ENCODE measurements around the gene LIPM. TPM values are rescaled to one million over a fixed set of nuclear protein-coding genes. Genes with fewer than 3 reads are reported as not detected.

LIPM gene
- polyA plus RNA-seq, 1 experiment: not detected

DNA sequence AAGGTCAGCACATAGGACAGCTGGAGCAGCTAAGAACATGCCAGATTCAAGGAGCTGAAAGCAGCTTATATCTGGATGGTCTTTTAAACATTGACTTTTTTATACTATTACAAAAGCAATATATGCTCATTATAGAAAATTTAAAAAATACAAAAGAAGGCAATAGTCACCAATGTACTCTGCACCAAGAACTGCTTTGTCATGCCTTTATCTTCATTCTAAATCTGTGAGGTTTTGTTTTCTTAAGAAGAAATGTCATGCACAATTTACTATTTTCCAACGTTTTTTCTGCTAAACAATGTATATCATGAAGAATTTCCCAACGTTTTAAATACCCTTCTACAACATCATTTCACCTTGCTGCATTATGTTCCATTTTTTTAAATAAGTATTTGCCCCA lies 2.8 kb downstream of the LIPM start:
- POLR2A ChIA-PET: no interaction called here
- CTCF ChIA-PET: interaction anchor here (1.1 to 2.1 kb wide), 4 partner anchors 31 to 240 kb away, joined by 3 to 6 read pairs (median 6); partner anchors contain the start of gene RNLS
- Histone ChIP-seq H3K9me3 (ENCODE audit: control insufficient read depth, insufficient read depth, low read length) (no peaks in the 10 kb centered on the region), H3K27ac (ENCODE audit: low read depth, low read length) (no peak overlapping the region), H3K27me3 (ENCODE audit: control insufficient read depth, insufficient read depth, low read length) (peaks cover 3% of the 10 kb centered on the region), H3K4me3 (ENCODE audit: low read depth, low read length) (no peak overlapping the region)
- DNase-seq (ENCODE audit: low read depth, low spot score): no peak
- TF ChIP-seq, protein P1, sequence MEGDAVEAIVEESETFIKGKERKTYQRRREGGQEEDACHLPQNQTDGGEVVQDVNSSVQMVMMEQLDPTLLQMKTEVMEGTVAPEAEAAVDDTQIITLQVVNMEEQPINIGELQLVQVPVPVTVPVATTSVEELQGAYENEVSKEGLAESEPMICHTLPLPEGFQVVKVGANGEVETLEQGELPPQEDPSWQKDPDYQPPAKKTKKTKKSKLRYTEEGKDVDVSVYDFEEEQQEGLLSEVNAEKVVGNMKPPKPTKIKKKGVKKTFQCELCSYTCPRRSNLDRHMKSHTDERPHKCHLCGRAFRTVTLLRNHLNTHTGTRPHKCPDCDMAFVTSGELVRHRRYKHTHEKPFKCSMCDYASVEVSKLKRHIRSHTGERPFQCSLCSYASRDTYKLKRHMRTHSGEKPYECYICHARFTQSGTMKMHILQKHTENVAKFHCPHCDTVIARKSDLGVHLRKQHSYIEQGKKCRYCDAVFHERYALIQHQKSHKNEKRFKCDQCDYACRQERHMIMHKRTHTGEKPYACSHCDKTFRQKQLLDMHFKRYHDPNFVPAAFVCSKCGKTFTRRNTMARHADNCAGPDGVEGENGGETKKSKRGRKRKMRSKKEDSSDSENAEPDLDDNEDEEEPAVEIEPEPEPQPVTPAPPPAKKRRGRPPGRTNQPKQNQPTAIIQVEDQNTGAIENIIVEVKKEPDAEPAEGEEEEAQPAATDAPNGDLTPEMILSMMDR (IDR thresholded peaks at IDR 0.05; ENCODE audit: low read depth, low read length): no peak

DNA sequence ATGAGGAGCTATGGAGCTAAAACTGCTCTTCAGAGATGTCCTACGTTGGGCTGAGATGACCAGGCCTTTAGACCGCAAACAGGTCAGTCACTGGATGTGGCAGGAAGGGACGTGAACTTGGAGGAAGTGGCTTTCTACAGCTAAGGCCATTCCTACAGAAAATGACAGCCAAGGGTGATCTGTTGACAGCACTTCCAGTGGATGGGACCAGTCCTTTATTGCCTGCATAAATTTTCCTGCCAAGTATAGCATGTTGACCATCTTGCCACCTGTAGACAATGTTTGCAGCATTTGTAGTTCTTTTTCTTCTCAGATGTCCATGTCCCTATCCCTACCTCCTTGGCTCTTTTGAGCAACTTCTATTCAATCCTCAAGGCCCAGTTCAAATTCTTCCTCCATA lies 3.4 kb downstream of the LIPM start:
- no peak for DNase-seq (ENCODE audit: low read depth, low spot score)
- H3K27ac ChIP-seq (ENCODE audit: low read depth, low read length): no peak overlapping the region
- no peaks in the 10 kb centered on the region for H3K9me3 ChIP-seq (ENCODE audit: control insufficient read depth, insufficient read depth, low read length)
- H3K27me3 ChIP-seq (ENCODE audit: control insufficient read depth, insufficient read depth, low read length): peaks cover 3% of the 10 kb centered on the region
- H3K4me3 ChIP-seq (ENCODE audit: low read depth, low read length): no peak overlapping the region
- TF ChIP-seq, protein P1 (IDR thresholded peaks at IDR 0.05; ENCODE audit: low read depth, low read length): no peak
- ChIA-PET CTCF (interaction anchor here (1.1 to 2.1 kb wide), 4 partner anchors 30 to 241 kb away, joined by 3 to 6 read pairs (median 6); partner anchors contain the start of gene RNLS), POLR2A (no interaction called here)

DNA sequence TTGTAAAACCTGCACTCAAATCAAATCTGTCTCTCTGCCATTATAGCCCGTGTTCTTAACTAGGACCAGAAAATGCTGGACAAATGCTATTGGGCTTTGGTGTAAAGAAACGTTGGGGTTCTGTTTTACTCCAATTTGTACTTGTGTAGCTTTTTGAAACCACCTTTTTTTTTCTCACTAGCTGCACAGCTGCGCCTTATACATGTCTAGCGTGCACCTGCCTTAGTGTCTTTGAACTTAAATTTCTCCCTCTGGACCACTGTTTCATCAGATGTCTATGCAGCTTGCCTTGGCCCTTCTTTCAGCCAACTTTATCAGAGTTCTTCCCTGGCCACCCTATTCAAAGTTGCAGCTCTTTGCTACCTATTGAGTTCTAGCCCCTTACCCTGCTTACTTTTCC lies 7.1 kb downstream of the LIPM start:
- Histone ChIP-seq H3K4me3 (ENCODE audit: low read depth, low read length) (no peak overlapping the region), H3K27me3 (ENCODE audit: control insufficient read depth, insufficient read depth, low read length) (peaks cover 3% of the 10 kb centered on the region), H3K9me3 (ENCODE audit: control insufficient read depth, insufficient read depth, low read length) (no peaks in the 10 kb centered on the region), H3K27ac (ENCODE audit: low read depth, low read length) (no peak overlapping the region)
- TF ChIP-seq, protein P1 (IDR thresholded peaks at IDR 0.05; ENCODE audit: low read depth, low read length): no peak
- ChIA-PET POLR2A (interaction anchor here (1.1 kb wide), 1 partner anchor 227 kb away, joined by 3 read pairs; no protein-coding TSS in a partner anchor), CTCF (interaction anchor here (0.8 to 5.8 kb wide), 11 partner anchors 9 to 583 kb away, joined by 3 to 63 read pairs (median 8); partner anchors contain the start of gene IFIT1)
- DNase-seq (ENCODE audit: low read depth, low spot score): no peak

DNA sequence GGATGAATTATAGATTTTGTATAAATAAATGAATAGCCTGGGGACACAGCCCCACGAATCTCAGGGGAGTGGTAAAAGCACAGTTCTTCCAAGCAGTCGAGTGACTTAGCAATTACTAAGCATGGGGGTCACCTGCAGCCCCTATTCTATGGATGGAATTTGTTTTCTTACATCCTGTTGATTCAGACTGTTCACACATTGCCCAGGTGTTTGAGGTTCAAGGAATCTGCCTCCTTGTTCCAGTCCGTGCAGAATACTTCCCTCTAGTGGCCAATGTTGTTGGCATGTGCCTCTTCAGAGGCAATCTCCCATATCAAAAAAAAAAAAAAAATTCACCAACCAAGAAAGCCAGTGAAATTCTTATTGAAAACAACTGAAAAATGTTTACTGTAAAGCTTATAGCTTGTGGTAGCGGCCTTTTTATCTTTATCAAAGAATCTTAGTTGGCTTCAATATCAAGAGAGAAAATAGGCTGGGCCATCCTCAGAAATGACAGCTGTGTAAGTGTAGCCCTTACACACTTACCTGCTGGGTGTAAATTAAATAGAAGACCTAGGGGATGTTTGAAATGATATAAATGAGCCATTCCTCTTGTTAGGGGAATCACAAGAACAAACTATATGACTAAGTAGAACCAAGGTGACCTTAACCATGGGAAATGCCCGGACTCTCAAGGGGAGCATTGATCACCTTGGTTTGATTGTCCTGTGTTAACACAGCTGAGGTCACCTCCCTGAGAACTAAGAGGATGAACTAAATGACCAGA lies 7.8 kb downstream of the LIPM start:
- ChIA-PET POLR2A (interaction anchor here (0.7 kb wide), 1 partner anchor 994 kb away, joined by 5 read pairs; no protein-coding TSS in a partner anchor), CTCF (interaction anchor here (0.6 to 5.8 kb wide), 47 partner anchors 8 to 1275 kb away, joined by 3 to 63 read pairs (median 4); partner anchors contain the start of genes IFIT1, LIPF and LIPM)
- Histone ChIP-seq H3K9me3 (ENCODE audit: control insufficient read depth, insufficient read depth, low read length) (no peaks in the 10 kb centered on the region), H3K27ac (ENCODE audit: low read depth, low read length) (no peak overlapping the region), H3K27me3 (ENCODE audit: control insufficient read depth, insufficient read depth, low read length) (peaks cover 3% of the 10 kb centered on the region), H3K4me3 (ENCODE audit: low read depth, low read length) (no peak overlapping the region)
- peak; percentile 39 for DNase-seq (ENCODE audit: low read depth, low spot score)
- TF ChIP-seq, protein P1 (IDR thresholded peaks at IDR 0.05; ENCODE audit: low read depth, low read length): peak; percentile 90

DNA sequence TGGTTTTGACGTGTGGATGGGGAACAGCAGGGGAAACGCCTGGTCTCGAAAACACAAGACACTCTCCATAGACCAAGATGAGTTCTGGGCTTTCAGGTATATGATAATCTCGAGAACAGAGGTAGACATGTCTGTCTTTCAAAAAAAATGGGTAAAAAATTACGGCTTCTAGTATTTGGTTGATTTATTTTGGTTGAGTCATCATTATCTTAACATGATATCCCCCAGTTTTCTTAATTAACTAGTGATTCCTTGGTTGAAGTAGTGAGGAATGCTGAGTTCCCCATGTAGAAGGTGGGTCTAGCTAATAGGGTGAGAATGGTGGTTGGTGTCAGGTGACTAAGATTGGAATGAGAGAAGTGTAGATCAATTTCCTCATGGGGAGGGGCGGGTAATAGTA lies 10.7 kb downstream of the LIPM start:
- Histone ChIP-seq H3K27me3 (ENCODE audit: control insufficient read depth, insufficient read depth, low read length) (peaks cover 3% of the 10 kb centered on the region), H3K4me3 (ENCODE audit: low read depth, low read length) (no peak overlapping the region), H3K27ac (ENCODE audit: low read depth, low read length) (no peak overlapping the region), H3K9me3 (ENCODE audit: control insufficient read depth, insufficient read depth, low read length) (no peaks in the 10 kb centered on the region)
- TF ChIP-seq, protein P1 (IDR thresholded peaks at IDR 0.05; ENCODE audit: low read depth, low read length): no peak
- ChIA-PET CTCF (interaction anchor here (1.3 to 1.6 kb wide), 2 partner anchors 23 to 249 kb away, joined by 3 to 7 read pairs; no protein-coding TSS in a partner anchor), POLR2A (no interaction called here)
- DNase-seq (ENCODE audit: low read depth, low spot score): no peak

Measured in AG04450 (cell line).